Measurements from ENCODE around the gene STAP1.
"Not testable (repeated sequence)": the region's sequence is repeated elsewhere in the genome, so short reads cannot be mapped to it uniquely, and the experiment has no call there.

STAP1 gene

GRCh38 chr4:67545199-67546003 lies 13.1 kb upstream of the STAP1 start, which contains the start of gene CENPC:
Gene CENPC (minus strand): TSS chr4:67545503. CDS start chr4:67545355, 148 bp downstream.
- Mint-ChIP-seq H3K4me1 (ENCODE audit: low read depth) (peaks cover 21% of the 10 kb centered on the region), H3K4me3 (peak within 1 kb of the TSS; percentile 98), H3K27ac (peak within 1 kb of the TSS; percentile 99), H3K36me3 (ENCODE audit: low read depth) (peaks cover 41% of the 10 kb centered on the region), H3K27me3 (no peaks in the 10 kb centered on the region), H3K9me3 (no peaks in the 10 kb centered on the region)
- intact Hi-C loops (cut with micrococcal nuclease) = loop anchor here (2.0 to 10.0 kb wide), 3 partner anchors 87 to 799 kb away; partner anchors contain the start of gene UBA6

GRCh38 chr4:67546004-67546356 lies 12.5 kb upstream of the STAP1 start:
- Mint-ChIP-seq H3K4me3 (no peak overlapping the region), H3K36me3 (ENCODE audit: low read depth) (peaks cover 36% of the 10 kb centered on the region), H3K4me1 (ENCODE audit: low read depth) (peaks cover 21% of the 10 kb centered on the region), H3K27me3 (no peaks in the 10 kb centered on the region), H3K27ac (peak overlapping the region; percentile 99), H3K9me3 (no peaks in the 10 kb centered on the region)
- intact Hi-C loops (cut with micrococcal nuclease) = loop anchor here (5.0 to 10.0 kb wide), 2 partner anchors 86 to 799 kb away; no protein-coding TSS in a partner anchor

GRCh38 chr4:67546971-67547370 lies 11.6 kb upstream of the STAP1 start:
- Mint-ChIP-seq H3K36me3 (ENCODE audit: low read depth) (peaks cover 28% of the 10 kb centered on the region), H3K4me3 (no peak overlapping the region), H3K9me3 (no peaks in the 10 kb centered on the region), H3K27me3 (no peaks in the 10 kb centered on the region), H3K27ac (no peak overlapping the region), H3K4me1 (ENCODE audit: low read depth) (peaks cover 15% of the 10 kb centered on the region)
- intact Hi-C loops (cut with micrococcal nuclease) = loop anchor here (5.0 to 10.0 kb wide), 2 partner anchors 85 to 798 kb away; no protein-coding TSS in a partner anchor

DNA sequence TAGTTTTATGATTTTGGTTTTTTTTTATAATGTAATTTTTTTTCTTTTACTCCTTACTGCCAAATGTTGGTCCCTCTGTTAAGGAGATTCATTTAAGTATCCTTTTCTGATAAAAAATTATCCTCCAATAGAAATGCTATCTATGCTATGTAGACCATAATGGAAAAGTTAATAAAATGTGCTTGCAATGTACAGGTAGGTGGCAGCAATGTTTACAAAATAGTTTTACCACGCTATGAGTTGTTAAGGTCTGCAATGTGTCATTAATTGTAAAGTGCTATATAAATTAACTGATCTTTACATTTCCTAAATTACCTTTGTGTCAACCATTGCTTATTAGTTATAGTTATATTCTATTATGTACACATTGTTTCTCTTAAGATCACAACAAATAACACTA lies 9.4 kb upstream of the STAP1 start:
- Mint-ChIP-seq H3K36me3 (ENCODE audit: low read depth) (peaks cover 9% of the 10 kb centered on the region), H3K4me1 (ENCODE audit: low read depth) (no peaks in the 10 kb centered on the region), H3K27me3 (no peaks in the 10 kb centered on the region), H3K9me3 (no peaks in the 10 kb centered on the region), H3K27ac (no peak overlapping the region), H3K4me3 (no peak overlapping the region)
- intact Hi-C loops (cut with micrococcal nuclease) = loop anchor here (2.0 to 10.0 kb wide), 3 partner anchors 83 to 796 kb away; no protein-coding TSS in a partner anchor

- no peaks in the 10 kb centered on the region for H3K27me3 Mint-ChIP-seq
- H3K4me3 Mint-ChIP-seq = no peak overlapping the region
- H3K9me3 Mint-ChIP-seq = no peaks in the 10 kb centered on the region
- no peak overlapping the region for H3K27ac Mint-ChIP-seq
- intact Hi-C loops (cut with micrococcal nuclease) = no loop called here
- no peaks in the 10 kb centered on the region for H3K36me3 Mint-ChIP-seq (ENCODE audit: low read depth)
- peaks cover 5% of the 10 kb centered on the region for H3K4me1 Mint-ChIP-seq (ENCODE audit: low read depth)
Observed at GRCh38 chr4:67550451-67550850, 8.1 kb upstream of the STAP1 start.

DNA sequence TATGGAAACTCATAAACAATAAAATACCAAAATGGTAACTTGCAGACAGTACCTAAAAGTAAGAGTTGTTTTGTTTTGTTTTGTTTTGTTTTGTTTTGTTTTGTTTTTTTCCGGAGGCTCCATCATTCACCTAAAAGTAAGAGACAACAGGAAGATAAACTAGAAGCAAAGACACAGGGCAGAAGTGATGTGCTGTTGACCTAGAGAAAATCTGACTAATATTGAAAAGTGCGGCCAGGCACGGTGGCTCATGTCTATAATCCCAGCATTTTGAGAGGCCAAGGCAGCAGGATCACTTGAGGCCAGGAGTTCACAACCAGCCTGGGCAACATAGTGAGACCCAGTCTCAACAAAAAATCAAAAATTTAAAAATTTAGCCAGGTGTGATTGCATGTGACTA lies 7.7 kb upstream of the STAP1 start:
- H3K4me3 Mint-ChIP-seq = no peak overlapping the region
- no peaks in the 10 kb centered on the region for H3K36me3 Mint-ChIP-seq (ENCODE audit: low read depth)
- no peak overlapping the region for H3K27ac Mint-ChIP-seq
- peaks cover 8% of the 10 kb centered on the region for H3K4me1 Mint-ChIP-seq (ENCODE audit: low read depth)
- no peaks in the 10 kb centered on the region for H3K9me3 Mint-ChIP-seq
- no peaks in the 10 kb centered on the region for H3K27me3 Mint-ChIP-seq
- intact Hi-C loops (cut with micrococcal nuclease) = no loop called here

- intact Hi-C loops (cut with micrococcal nuclease); H3K27ac Mint-ChIP-seq; H3K36me3 Mint-ChIP-seq (ENCODE audit: low read depth); H3K9me3 Mint-ChIP-seq; H3K27me3 Mint-ChIP-seq; H3K4me3 Mint-ChIP-seq: not testable (repeated sequence)
- peaks cover 18% of the 10 kb centered on the region for H3K4me1 Mint-ChIP-seq (ENCODE audit: low read depth)
Observed at GRCh38 chr4:67552146-67552792, 6.3 kb upstream of the STAP1 start.

- no peaks in the 10 kb centered on the region for H3K27me3 Mint-ChIP-seq
- peaks cover 24% of the 10 kb centered on the region for H3K4me1 Mint-ChIP-seq (ENCODE audit: low read depth)
- H3K36me3 Mint-ChIP-seq (ENCODE audit: low read depth) = no peaks in the 10 kb centered on the region
- intact Hi-C loops (cut with micrococcal nuclease) = no loop called here
- no peak overlapping the region for H3K27ac Mint-ChIP-seq
- no peaks in the 10 kb centered on the region for H3K9me3 Mint-ChIP-seq
- H3K4me3 Mint-ChIP-seq = no peak overlapping the region
Observed at GRCh38 chr4:67554096-67554495, 4.4 kb upstream of the STAP1 start.

- H3K4me3 Mint-ChIP-seq = no peak overlapping the region
- H3K27me3 Mint-ChIP-seq = no peaks in the 10 kb centered on the region
- H3K4me1 Mint-ChIP-seq (ENCODE audit: low read depth) = peaks cover 24% of the 10 kb centered on the region
- H3K36me3 Mint-ChIP-seq (ENCODE audit: low read depth) = no peaks in the 10 kb centered on the region
- no peak overlapping the region for H3K27ac Mint-ChIP-seq
- intact Hi-C loops (cut with micrococcal nuclease) = no loop called here
- no peaks in the 10 kb centered on the region for H3K9me3 Mint-ChIP-seq
Observed at GRCh38 chr4:67555447-67555846, 3.1 kb upstream of the STAP1 start.

GRCh38 chr4:67556436-67556835 lies 2.1 kb upstream of the STAP1 start:
- Mint-ChIP-seq H3K9me3 (no peaks in the 10 kb centered on the region), H3K36me3 (ENCODE audit: low read depth) (no peaks in the 10 kb centered on the region), H3K27ac (no peak overlapping the region), H3K27me3 (no peaks in the 10 kb centered on the region), H3K4me3 (no peak overlapping the region), H3K4me1 (ENCODE audit: low read depth) (peaks cover 24% of the 10 kb centered on the region)
- intact Hi-C loops (cut with micrococcal nuclease) = no loop called here

DNA sequence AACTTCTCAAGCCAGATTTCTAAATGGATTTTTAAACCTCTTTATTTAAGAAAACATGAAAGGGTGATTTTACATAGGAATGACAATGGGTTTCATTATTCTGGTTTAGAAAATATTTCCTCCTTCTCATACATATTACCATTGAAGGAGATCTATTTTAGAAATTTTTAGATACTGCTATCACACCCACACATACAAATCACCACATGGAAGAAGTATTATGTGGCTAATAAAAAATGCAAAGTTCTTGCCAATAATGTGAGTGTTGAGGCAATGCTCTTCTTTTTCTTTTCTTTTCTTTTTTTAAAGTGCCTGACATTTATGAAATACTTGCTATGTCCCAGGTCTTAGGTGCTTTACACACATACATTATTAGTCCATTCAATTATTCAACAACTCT lies 6.8 kb downstream of the STAP1 start:
- Mint-ChIP-seq H3K27ac (no peak overlapping the region), H3K4me1 (ENCODE audit: low read depth) (no peaks in the 10 kb centered on the region), H3K27me3 (no peaks in the 10 kb centered on the region), H3K9me3 (no peaks in the 10 kb centered on the region), H3K36me3 (ENCODE audit: low read depth) (no peaks in the 10 kb centered on the region), H3K4me3 (no peak overlapping the region)
- intact Hi-C loops (cut with micrococcal nuclease) = no loop called here

DNA sequence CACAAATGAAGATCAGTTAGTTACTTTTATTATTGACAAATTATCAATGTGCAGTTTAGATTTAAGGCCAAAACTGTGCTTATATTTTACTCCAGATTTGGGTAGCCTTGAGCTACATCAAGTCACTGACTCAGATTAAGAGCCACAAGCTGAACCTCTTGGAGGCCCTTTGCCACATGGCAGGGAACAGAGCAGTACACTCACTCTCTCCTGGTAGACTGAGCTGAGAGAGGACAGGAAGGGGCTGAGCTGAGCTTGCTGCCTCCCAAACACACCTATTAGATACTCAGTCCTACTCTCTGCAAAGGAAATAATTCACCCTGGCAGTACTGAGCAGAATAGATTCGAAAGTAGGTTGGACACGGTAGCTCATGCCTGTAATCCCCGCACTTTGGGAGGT lies 7.8 kb downstream of the STAP1 start:
- no peaks in the 10 kb centered on the region for H3K4me1 Mint-ChIP-seq (ENCODE audit: low read depth)

GRCh38 chr4:67568820-67569219 lies 10.3 kb downstream of the STAP1 start:
- H3K9me3 Mint-ChIP-seq = no peaks in the 10 kb centered on the region
- H3K27ac Mint-ChIP-seq = no peak overlapping the region
- H3K4me3 Mint-ChIP-seq = no peak overlapping the region
- intact Hi-C loops (cut with micrococcal nuclease) = no loop called here
- no peaks in the 10 kb centered on the region for H3K4me1 Mint-ChIP-seq (ENCODE audit: low read depth)
- H3K36me3 Mint-ChIP-seq (ENCODE audit: low read depth) = no peaks in the 10 kb centered on the region
- H3K27me3 Mint-ChIP-seq = no peaks in the 10 kb centered on the region

More for the DNA sequence above, 7.8 kb downstream of the STAP1 start:
- Mint-ChIP-seq H3K27ac (no peak overlapping the region), H3K9me3 (no peaks in the 10 kb centered on the region), H3K4me3 (no peak overlapping the region), H3K27me3 (no peaks in the 10 kb centered on the region), H3K36me3 (ENCODE audit: low read depth) (no peaks in the 10 kb centered on the region)
- intact Hi-C loops (cut with micrococcal nuclease) = no loop called here

DNA sequence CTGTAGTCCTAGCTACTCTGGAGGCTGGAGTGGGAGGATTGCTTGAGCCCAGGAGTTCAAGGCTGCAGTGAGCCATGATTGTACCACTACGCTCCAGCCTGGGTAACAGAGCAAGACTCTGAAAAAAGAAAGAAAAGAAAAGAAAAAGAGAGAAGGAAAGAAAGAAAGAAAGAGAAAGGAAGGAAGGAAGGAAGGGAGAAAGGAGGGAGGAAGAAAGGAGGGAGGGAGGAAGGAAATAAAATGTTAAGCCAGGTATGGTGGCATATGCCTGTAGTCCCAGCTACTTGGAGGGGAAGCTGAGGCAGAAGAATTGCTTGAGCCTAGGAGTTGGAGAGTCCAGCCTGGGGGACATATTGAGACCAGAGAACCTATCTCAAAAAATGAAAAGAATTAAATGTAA lies 12.0 kb downstream of the STAP1 start:
- H3K4me3 Mint-ChIP-seq = no peak overlapping the region
- H3K27ac Mint-ChIP-seq = no peak overlapping the region
- no peaks in the 10 kb centered on the region for H3K4me1 Mint-ChIP-seq (ENCODE audit: low read depth)
- H3K27me3 Mint-ChIP-seq = no peaks in the 10 kb centered on the region
- no peaks in the 10 kb centered on the region for H3K9me3 Mint-ChIP-seq
- no peaks in the 10 kb centered on the region for H3K36me3 Mint-ChIP-seq (ENCODE audit: low read depth)
- intact Hi-C loops (cut with micrococcal nuclease) = no loop called here
